Hematopoietic multipotent progenitor cell (in vitro differentiated cells): Measurements from ENCODE around the gene GRID2. TPM values are rescaled to one million over a fixed set of nuclear protein-coding genes. Genes with fewer than 3 reads are reported as not detected.

Source experiments
- DNase-seq, 3 donors: peaks; one replicate each; pipeline ENCODE4 v3.0.0-alpha.2; 2011 to 2015; ENCODE audit warnings: low read depth in 2 of 3, low spot score in 2 of 3
- total RNA-seq: library from RNA; depleted of rRNA; stranded (reverse); fragments of >200 nt; gene quantifications from one replicate; pipeline ENCODE4 v1.2.3, GENCODE V29; 2012

The GRID2 gene
- total RNA-seq, 1 donor: not detected

GRCh38 chr4:92520563-92520962 is 216.8 kb downstream of the GRID2 start:
- DNase-seq: no peak

- no peak for DNase-seq
These were observed 218.2 kb downstream of the GRID2 start for GRCh38 chr4:92521941-92522340.

DNA sequence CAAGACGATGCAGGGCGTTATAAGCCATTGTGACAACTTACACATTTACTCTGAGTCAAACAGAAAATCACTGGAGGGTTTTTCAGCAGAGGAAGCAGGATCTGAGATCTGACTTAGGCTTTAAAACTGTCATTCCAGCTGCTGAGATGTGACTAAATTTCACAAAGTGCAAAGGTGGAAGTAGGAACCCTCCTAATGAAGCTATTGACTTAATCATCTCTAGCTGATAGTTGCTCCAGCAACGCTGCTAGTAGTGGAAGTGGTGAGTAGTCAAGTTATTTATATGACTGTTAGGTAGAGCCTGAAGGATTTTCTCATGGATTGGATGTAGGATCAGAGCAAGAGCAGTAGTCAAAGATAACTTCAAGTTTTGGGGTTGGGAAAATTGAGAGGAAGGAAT is 218.6 kb downstream of the GRID2 start:
- no peak for DNase-seq

GRCh38 chr4:92524131-92524530 is 220.4 kb downstream of the GRID2 start:
- DNase-seq: no peak

GRCh38 chr4:92528541-92528940 is 224.8 kb downstream of the GRID2 start:
- DNase-seq: no peak

- no peak for DNase-seq
These were observed 225.7 kb downstream of the GRID2 start for GRCh38 chr4:92529510-92529909.

DNA sequence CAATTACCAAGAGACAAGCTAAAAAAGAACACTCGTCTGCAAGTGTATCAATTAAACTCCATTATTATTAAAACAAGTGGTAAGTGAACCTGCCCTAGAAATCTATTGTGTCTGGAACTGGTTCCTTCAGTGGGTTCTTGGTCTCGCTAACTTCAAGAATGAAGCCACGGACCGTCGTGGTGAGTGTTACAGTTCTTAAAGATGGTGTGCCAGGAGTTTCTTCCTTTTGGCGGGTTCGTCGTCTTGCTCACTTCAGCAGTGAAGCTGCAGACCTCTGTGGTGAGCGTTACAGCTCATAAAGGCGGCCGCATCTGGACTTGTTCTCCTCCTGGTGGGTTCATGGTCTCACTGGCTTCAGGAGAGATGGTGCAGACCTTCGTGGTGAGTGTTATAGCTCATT is 231.8 kb downstream of the GRID2 start:
- no peak for DNase-seq

DNA sequence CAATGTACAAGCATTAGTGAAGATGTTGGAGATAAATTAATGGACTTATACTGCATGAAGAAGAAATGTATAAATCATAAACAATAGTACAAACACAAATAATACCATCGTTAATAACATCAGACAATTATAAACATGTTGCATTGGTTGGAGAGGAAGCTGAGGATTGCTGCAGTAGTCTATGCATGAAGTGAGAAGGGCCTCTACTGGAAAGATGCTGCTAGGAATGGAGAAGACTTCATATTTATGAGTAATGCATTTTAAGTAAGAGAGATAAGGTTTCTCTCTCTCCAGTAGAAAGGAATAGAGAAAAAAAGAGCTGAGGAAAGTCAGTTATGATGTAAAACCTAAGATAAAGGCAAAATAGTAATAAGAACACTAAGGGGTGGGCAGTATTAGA is 247.8 kb downstream of the GRID2 start:
- DNase-seq: no peak

- no peak for DNase-seq
These were observed 262.5 kb downstream of the GRID2 start for GRCh38 chr4:92566269-92566668.

DNA sequence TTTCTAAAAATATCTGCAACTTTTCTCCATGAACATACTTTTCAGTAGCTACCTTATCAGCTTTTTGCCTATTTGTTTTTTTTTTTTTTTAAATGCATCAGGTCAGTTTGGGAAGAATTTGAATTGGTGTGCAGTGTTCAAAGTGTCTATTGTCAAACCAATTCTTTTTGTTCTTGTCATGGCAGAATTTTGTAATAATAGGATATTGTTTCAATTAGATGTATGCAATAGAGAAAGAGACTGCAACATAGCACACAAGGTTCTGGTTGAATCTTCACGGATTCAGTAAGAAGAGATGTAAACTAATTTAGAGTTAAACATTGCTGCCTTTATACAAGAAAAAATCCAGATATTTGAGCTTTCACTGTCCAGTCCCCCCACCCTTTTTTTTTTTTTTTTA is 277.1 kb downstream of the GRID2 start:
- DNase-seq: no peak

GRCh38 chr4:92599044-92599443 is 295.3 kb downstream of the GRID2 start:
- no peak for DNase-seq

GRCh38 chr4:92600638-92601037 is 296.9 kb downstream of the GRID2 start:
- no peak for DNase-seq

DNA sequence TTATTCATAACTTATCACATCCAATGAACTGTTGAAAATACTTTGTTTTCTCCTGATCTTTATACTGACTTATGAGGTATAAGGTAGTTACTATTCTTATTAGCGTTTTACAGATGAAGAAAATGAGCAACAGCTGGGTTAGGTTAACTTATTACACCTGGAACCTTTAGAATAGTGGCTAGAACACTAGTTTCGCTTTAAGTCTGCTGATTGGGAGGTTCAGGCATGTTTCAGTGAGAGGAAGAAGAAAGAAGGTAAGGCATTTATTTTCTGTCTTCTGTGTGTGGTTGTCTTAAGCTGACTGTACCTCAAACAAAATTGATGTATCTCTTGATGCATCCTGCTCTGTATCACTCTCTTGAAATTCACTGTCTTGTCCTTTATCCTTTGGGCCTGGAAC is 302.5 kb downstream of the GRID2 start:
- DNase-seq: no peak

GRCh38 chr4:92615049-92615448 is 311.3 kb downstream of the GRID2 start:
- DNase-seq: no peak

DNA sequence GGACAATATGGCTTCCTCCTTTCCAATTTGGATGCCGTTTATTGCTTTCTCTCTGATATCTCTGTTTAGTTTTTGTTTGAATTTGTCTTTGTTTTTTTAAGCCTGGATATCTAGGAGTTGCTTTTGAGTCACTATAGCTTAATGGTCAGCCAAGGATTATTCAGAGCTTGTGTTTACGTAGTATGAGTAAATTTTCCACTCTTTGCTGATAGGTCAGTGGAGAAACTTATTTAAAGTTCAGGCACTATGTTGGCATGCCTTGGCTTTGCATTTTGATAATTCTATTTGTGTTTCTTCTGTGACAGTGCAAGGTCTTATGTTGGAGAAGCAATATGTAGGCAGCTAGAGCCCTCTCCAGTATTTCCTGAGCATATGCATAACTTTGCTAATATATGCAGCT is 315.2 kb downstream of the GRID2 start:
- DNase-seq: no peak

- DNase-seq: no peak
These were observed 325.5 kb downstream of the GRID2 start for GRCh38 chr4:92629302-92629701.

DNA sequence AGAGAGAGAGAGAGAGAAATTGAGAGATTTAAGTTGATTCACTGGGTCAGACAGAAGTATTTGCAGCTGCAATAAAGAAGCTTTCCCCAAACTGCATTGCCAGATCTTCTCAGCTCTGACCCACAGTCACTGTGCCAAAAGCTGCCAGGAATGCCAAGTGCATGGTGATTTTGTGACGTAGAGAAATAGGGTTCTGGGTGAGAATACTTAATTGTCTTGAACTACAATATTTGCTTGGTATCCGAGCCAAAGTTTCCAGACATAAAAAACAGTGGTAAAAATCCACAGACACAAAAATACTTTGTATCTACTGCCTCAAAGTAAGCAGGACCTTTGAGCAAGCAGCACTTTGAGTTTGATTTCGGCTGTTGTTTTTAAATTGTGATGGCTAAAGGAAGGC is 331.1 kb downstream of the GRID2 start:
- no peak for DNase-seq

GRCh38 chr4:92636038-92636806 is 332.5 kb downstream of the GRID2 start:
- DNase-seq: no peak

GRCh38 chr4:92641409-92641808 is 337.6 kb downstream of the GRID2 start:
- DNase-seq: no peak

DNA sequence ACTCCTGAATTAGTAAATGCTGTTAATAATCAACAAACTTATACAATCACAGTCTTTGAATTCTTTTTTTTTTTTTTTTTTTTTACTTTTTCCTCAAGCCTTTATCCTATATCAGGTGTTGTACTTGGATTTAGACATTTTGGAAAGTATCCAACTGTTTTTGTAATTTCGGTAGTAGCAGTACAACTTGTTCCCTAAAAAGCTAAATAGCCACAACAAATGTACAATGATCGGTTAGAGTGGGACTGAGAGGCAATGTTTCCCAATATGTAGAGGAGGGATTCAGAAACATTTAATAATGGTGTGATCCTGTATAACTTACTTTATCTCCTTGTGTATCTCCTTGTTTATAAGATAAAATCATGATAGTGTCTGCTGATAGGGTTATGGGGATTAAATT is 343.1 kb downstream of the GRID2 start:
- DNase-seq: no peak

- DNase-seq: no peak
These were observed 347.8 kb downstream of the GRID2 start for GRCh38 chr4:92651536-92651935.

GRCh38 chr4:92654084-92654483 is 350.3 kb downstream of the GRID2 start:
- DNase-seq: no peak

- DNase-seq: no peak
These were observed 353.9 kb downstream of the GRID2 start for GRCh38 chr4:92657695-92658094.
